ENCODE results near the gene PRPSAP1.

The PRPSAP1 gene

GRCh38 chr17:76353599-76354316 lies at the start of gene PRPSAP1:
PRPSAP1 (minus strand) TSS chr17:76353916; CDS start chr17:76353703, 213 bp downstream.
- peak; percentile 97 for DNase-seq

GRCh38 chr17:76402711-76403110 lies 49.0 kb upstream of the PRPSAP1 start:
- no peak for DNase-seq

- no peak for DNase-seq
These were observed 45.8 kb upstream of the PRPSAP1 start for GRCh38 chr17:76399175-76400172.

GRCh38 chr17:76398523-76399174 lies 44.9 kb upstream of the PRPSAP1 start:
- DNase-seq, result no peak

- DNase-seq, result peak; percentile 64
These were observed 44.2 kb upstream of the PRPSAP1 start for GRCh38 chr17:76397687-76398522.

GRCh38 chr17:76397184-76397583 lies 43.5 kb upstream of the PRPSAP1 start:
- DNase-seq, result no peak

GRCh38 chr17:76395980-76396379 lies 42.3 kb upstream of the PRPSAP1 start:
- DNase-seq, result no peak

GRCh38 chr17:76394166-76394565 lies 40.5 kb upstream of the PRPSAP1 start:
- no peak for DNase-seq

- no peak for DNase-seq
These were observed 37.5 kb upstream of the PRPSAP1 start for GRCh38 chr17:76391200-76391715.

- DNase-seq, result no peak
These were observed 36.3 kb upstream of the PRPSAP1 start for GRCh38 chr17:76390003-76390421.

GRCh38 chr17:76388966-76389888 lies 35.5 kb upstream of the PRPSAP1 start:
- no peak for DNase-seq

- peak; percentile 19 for DNase-seq
These were observed 33.5 kb upstream of the PRPSAP1 start for GRCh38 chr17:76386966-76387765.

GRCh38 chr17:76385892-76386786 lies 32.4 kb upstream of the PRPSAP1 start:
- peak; percentile 38 for DNase-seq

- no peak for DNase-seq
These were observed 31.5 kb upstream of the PRPSAP1 start for GRCh38 chr17:76384987-76385891.

GRCh38 chr17:76384222-76384986 lies 30.7 kb upstream of the PRPSAP1 start, which contains the start of gene SPHK1:
SPHK1 (plus strand) TSS chr17:76384609; CDS start chr17:76385645, 1,036 bp downstream.
- peak; percentile 15 for DNase-seq

- peak; percentile 4 for DNase-seq
These were observed 30.0 kb upstream of the PRPSAP1 start for GRCh38 chr17:76383546-76384221.

Measured in SHP77 treated with DMSO at 0.1 percent for 48 hours (cell line).